HUDEP-2 (cell line): ENCODE measurements around the gene TGFB3.
"Not testable (repeated sequence)": the region's sequence is repeated elsewhere in the genome, so short reads cannot be mapped to it uniquely, and the experiment has no call there.

Experiments used
- DNase-seq, 76 experiments: peaks; one replicate each; lab custom pipeline; 2025; ENCODE audit not compliant: unreplicated experiment in 76 of 76; lab: John Stamatoyannopoulos, UW

The TGFB3 gene

DNA sequence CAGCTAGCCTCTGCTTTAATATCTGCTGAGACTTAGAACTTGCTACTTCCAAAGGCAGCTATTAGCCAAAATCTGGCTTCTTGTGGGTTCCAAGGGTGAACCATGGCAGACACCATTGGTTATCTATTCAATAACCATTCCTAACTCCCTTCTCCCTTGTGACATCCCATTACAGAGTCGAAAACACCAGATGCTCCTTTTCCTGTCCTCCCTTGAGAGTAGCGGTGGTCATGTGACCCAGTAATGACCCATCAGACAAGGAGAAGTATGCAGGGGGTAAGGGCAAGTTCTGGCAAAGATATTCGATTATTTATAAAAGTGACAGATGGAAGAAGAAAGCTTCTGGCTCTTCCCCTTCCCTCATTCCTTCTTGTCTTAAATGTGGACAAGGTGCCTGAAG lies 20.1 kb downstream of the TGFB3 start:
- DNase-seq = no peak

GRCh38 chr14:75960231-75960630 lies 21.6 kb downstream of the TGFB3 start:
- no peak for DNase-seq

- DNase-seq = no peak
These were observed 22.8 kb downstream of the TGFB3 start for GRCh38 chr14:75959031-75959430.

- DNase-seq = no peak
These were observed 29.3 kb downstream of the TGFB3 start for GRCh38 chr14:75952489-75952888.

DNA sequence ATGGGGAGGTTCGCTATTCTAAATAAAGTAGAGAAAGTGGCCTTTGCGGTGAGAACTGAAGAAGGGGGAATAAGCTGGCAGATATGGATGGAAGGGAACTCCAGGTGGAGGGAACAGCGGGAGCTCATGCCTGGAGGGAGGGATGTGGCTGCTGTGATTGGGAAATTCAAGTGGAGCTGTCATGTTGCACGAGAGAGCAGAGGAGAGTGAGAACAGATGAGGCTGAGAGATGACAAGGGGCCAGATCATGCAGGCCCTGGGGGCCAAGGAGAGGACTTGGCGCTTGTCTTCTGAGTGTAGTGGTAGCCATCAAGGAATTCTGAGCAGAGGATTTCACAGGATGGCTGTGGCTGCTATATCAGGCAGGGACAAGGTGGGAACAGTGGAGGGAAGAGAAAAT lies 35.0 kb downstream of the TGFB3 start:
- no peak for DNase-seq

DNA sequence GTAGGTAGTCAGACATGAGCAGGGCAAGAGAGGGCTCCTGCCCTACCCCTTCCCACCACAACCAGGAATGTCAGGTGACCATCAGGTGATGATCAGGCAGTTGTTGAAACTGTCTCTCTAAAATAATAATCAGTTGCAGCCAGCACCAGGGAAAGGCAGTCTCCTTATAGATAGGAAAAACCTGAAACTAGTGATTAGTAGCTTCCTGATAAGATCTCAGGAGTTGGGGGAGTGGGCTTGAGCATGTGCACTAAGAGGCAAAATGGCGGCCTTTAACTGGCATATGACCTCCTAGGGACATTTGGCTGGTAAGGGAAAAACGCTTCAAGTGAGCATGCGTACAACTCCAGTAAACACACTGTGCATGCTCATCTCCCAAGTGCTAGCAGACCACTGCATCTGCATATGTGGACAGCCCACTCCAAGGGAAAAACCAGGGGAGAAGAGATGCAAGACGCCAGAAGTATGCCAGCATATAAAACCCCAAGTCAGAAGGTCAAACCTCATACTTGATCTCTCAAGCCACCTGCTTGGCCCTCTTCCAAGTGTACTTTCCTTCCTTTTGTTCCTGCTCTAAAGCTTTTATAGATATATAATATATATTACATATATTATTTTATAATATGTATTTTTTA lies 37.1 kb downstream of the TGFB3 start:
- DNase-seq = no peak

GRCh38 chr14:75941030-75941429 lies 40.8 kb downstream of the TGFB3 start:
- DNase-seq = no peak

- no peak for DNase-seq
These were observed 42.6 kb downstream of the TGFB3 start for GRCh38 chr14:75939200-75939599.

DNA sequence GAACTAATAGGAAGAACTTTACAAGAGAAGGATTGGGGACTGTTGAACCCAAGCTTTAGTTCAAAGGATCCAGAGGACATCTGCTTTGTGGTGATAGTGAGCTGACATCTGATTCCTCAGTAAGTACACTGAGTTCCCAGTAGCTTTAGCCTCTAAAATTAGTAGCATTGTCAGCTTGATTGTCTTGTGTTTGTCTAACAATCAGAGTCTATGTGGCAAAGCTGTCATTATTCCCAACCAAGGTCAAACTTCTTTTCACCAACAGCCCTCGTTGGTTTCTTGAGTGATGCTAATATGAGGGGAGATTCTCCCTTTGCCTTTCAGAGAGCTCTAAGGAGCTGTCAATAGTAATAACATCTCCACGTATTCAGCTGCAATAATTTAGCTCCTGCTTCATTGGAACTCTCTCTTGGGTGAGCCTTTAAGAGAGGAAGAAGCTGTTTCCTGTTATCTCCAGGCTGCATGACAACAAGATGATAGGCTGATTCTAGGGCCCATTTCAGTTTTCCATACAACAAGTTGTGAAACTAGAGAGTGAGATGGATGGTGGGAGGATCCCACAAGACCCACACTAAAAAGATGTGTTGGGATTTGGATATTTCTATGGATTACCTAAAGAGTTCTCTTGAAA lies 46.7 kb downstream of the TGFB3 start:
- DNase-seq = no peak

DNA sequence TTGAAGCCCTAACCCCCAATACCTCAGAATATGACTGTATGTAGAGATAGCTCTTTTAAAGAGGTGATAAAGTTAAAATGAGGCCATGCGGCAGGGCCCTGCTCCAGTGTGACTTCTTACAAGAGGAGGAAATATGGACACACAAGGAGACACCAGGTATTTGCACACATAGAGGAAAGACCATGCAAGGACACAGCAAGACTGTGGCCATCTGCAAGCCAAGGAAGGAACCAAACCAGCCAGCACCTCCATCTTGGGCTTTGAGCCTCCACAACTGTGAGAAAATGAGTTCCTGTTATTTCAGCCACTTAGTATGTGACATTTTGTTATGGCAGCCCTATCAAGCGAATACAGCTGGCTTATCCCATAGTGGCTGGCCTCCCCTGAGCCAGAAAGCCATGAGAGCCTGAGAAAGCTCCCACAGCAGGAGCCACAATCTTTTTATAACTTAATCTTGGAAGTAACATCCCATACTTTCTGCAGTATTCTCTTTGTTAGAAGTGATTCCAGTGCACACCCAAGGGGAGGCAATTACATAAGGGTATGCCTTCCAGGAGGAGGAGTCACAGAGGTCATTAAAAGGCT lies 48.0 kb downstream of the TGFB3 start:
- no peak for DNase-seq

GRCh38 chr14:75928690-75929181 lies 53.1 kb downstream of the TGFB3 start:
- no peak for DNase-seq

- no peak for DNase-seq
These were observed 54.2 kb downstream of the TGFB3 start for GRCh38 chr14:75927564-75928087.

DNA sequence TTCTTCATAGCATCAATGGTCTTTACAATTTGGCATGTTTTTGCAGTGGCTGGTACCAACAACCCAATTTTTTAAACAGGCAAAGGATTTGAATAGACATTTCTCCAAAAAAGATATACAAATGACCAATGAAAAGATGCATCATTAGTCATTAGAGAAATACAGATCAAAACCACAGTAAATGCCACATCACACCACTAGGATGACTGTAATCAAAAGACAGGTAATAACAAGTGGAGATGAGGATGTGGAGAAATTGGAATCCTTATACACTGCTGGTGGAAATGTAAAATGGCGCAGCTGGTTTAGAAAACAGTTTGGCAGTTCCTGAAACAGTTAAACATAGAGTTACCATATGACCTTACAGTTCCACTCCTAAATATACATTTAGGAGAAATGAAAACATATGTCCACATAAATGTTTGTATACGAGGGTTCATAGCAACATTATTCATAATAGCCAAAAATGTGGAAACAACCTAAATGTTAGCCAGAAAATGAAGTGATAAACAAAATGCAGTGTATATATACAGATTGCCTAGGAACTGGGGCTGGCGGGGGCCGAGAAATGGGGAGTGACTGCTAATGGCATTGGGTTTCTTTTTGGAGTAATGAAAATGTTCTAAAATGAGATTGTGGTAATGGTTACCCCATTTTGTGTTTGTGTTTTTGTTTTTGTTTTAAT lies 55.2 kb downstream of the TGFB3 start:
- DNase-seq = no peak

DNA sequence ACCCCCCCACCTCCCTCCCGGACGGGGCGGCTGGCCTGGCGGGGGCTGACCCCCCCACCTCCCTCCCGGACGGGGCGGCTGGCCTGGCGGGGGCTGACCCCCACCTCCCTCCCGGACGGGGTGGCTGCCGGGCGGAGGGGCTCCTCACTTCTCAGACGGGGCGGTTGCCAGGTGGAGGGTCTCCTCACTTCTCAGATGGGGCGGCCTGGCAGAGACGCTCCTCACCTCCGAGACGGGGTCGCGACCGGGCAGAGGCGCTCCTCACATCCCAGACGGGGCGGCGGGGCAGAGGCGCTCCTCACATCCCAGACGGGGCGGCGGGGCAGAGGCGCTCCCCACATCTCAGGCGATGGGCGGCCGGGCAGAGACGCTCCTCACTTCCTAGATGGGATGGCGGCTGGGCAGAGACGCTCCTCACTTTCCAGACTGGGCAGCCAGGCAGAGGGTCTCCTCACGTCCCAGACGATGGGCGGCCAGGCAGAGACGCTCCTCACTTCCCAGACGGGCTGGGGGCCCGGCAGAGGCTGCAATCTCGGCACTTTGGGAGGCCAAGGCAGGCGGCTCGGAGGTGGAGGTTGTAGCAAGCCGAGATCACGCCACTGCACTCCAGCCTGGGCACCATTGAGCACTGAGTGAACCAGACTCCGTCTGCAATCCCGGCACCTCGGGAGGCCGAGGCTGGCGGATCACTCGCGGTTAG lies 56.5 kb downstream of the TGFB3 start:
- DNase-seq = not testable (repeated sequence)

- DNase-seq = not testable (repeated sequence)
These were observed 61.4 kb downstream of the TGFB3 start for GRCh38 chr14:75920421-75920820.

DNA sequence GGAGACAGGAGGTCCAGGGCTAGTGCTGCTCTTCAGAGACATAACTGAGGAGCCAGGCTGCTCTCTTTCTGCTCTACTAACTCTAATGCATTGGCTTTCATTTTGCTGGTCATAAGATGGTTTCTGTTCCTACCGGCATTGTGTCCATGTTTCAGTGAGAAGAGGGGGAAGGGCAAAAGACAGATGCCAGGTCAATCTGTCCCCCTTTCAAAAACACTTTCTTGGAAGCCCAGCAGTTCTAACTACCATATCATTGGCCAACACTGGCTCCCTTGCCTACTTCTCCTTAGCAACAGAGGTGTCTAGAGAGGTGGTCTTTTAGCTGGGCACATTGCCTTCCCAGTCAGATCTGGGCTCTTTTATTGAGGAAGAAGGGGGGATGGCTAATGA lies 63.9 kb downstream of the TGFB3 start:
- no peak for DNase-seq

DNA sequence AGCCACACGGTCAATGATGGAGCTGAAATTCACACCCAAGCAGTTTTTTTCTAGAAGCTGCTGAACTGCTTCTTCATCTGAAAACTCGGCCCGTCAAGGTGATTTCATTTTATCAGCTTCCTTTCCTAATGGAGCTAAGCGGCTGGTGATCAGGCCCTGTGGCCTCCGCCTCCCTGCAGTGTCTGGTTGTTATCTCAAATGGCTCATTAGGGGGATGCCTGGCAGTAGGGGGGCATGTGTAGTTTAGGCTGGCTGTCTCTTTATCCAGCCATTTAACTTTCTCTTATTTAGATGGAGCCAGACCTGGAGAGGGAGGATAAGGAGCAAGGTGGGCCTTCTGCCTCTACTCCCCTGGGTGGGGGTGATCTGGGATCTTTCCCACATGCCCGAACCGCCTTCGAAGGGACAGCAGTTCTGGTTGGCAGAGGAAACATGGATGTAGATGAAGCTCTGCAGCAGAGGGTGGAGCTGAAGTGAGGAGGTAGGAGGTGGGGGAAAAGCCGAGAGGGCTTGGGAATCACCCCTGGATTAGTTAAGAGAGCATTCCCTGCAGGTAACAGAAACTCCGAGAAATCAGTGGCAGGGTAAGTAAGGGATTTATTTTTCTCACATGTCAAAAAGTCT lies 64.4 kb downstream of the TGFB3 start:
- no peak for DNase-seq

DNA sequence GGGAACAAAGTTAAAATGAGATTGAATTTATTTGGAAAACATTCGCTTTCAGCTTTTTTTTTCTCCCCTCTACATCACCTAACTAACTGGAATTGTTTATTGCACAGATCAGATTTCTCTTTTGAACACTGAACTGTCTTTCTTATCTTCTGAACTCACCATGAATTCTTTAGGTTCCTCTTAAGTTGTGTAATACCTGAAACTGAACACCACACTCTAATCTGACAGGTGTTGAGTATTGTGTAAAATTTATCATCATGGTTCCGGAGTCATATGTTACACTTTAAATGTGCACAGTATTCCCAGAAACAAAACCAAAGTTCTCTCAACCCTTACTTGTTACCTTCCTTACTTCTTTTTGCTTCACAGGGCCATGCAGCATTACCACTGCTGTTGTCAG lies 66.8 kb downstream of the TGFB3 start:
- DNase-seq = no peak

- no peak for DNase-seq
These were observed 68.6 kb downstream of the TGFB3 start for GRCh38 chr14:75913183-75913582.

GRCh38 chr14:75911883-75912282 lies 69.9 kb downstream of the TGFB3 start:
- no peak for DNase-seq
